ENCODE measurements around the gene KDM2A.
"Not testable (repeated sequence)": the region's sequence is repeated elsewhere in the genome, so short reads cannot be mapped to it uniquely, and the experiment has no call there.

DNA sequence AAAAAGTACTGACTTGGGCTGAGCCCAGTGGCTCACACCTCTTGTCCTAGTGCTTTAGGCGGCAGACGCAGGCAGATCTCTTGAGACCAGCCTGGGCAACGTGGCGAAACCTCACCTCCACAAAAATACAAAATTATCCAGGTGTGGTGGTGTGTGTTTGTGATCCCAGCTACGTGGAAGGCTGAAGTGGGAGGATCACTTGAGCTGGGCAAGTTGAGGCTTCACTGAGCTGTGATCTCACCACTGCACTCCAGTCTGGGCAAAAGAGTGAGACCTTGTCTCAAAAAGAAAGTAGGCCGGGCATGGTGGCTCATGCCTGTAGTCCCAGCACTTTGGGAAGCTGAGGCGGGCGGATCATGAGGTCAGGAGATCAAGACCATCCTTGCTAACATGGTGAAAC lies 115.5 kb downstream of the KDM2A start:
- TF ChIP-seq, protein P1, sequence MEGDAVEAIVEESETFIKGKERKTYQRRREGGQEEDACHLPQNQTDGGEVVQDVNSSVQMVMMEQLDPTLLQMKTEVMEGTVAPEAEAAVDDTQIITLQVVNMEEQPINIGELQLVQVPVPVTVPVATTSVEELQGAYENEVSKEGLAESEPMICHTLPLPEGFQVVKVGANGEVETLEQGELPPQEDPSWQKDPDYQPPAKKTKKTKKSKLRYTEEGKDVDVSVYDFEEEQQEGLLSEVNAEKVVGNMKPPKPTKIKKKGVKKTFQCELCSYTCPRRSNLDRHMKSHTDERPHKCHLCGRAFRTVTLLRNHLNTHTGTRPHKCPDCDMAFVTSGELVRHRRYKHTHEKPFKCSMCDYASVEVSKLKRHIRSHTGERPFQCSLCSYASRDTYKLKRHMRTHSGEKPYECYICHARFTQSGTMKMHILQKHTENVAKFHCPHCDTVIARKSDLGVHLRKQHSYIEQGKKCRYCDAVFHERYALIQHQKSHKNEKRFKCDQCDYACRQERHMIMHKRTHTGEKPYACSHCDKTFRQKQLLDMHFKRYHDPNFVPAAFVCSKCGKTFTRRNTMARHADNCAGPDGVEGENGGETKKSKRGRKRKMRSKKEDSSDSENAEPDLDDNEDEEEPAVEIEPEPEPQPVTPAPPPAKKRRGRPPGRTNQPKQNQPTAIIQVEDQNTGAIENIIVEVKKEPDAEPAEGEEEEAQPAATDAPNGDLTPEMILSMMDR (IDR thresholded peaks at IDR 0.05; ENCODE audit: low read depth, low read length): not testable (repeated sequence)
- not testable (repeated sequence) for TF ChIP-seq POLR2A (IDR thresholded peaks at IDR 0.05; ENCODE audit: extremely low read depth, insufficient read length); MYC (IDR thresholded peaks at IDR 0.05; ENCODE audit: low read depth, low read length)
- TF ChIP-seq, protein P2, sequence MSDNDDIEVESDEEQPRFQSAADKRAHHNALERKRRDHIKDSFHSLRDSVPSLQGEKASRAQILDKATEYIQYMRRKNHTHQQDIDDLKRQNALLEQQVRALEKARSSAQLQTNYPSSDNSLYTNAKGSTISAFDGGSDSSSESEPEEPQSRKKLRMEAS (IDR thresholded peaks at IDR 0.05; ENCODE audit: low read depth, low read length): not testable (repeated sequence)

Measured in NB4 (cell line).